ENCODE measurements around the gene B9D1. TPM values are rescaled to one million over a fixed set of nuclear protein-coding genes. Genes with fewer than 3 reads are reported as not detected.

B9D1 gene
- total and polyA plus RNA-seq, 2 of the 13 experiments (the other 11 are each of a cell fraction or from before 2014, with no cell fraction given) = 27.7 to 31.1 TPM

GRCh38 chr17:19302791-19303331 lies 59.7 kb downstream of the B9D1 start (continued):
- TF ChIP-seq MAFK (conservative IDR thresholded peaks at IDR 0.05 in 1 of 2, IDR thresholded peaks at IDR 0.05 in 1 of 2; ENCODE audit: low read length in 2 of 2) = no peak
- no peak for TF ChIP-seq ZNF460 (CRISPR knock-in tag; IDR thresholded peaks at IDR 0.05; ENCODE audit: borderline replicate concordance)
- no peak for TF ChIP-seq ELK4 (CRISPR knock-in tag; IDR thresholded peaks at IDR 0.05; ENCODE audit: borderline replicate concordance)
- TF ChIP-seq CCDC6 (CRISPR knock-in tag; IDR thresholded peaks at IDR 0.05) = no peak
- TF ChIP-seq ZZZ3 (CRISPR knock-in tag; IDR thresholded peaks at IDR 0.05; ENCODE audit: borderline replicate concordance) = no peak

GRCh38 chr17:19301973-19302372 lies 60.5 kb downstream of the B9D1 start:
- no TSS peak for BruUV-seq (replicated peaks)
- Histone ChIP-seq H3K9me3 (ENCODE audit: low read length) (no peaks in the 10 kb centered on the region), H3K27ac (ENCODE audit: extremely low read length, insufficient read depth, low read length) (no peak overlapping the region), H4K20me1 (ENCODE audit: insufficient read depth, low read length) (0 out of 2 replicates have a peak, but pooled peaks cover 2% of the 10 kb centered on the region), H3K79me2 (ENCODE audit: insufficient read depth, low read length) (no peaks in the 10 kb centered on the region), H3K9ac (ENCODE audit: insufficient read depth, low read depth, low read length) (no peak overlapping the region), H3K4me3 (replicated peaks in 1 of 3; ENCODE audit: insufficient read depth in 1 of 3, low read depth in 2 of 3, low read length in 3 of 3) (no peak overlapping the region), H2AFZ (ENCODE audit: low read length) (no peak overlapping the region), H3K4me1 (ENCODE audit: insufficient read depth, low read length) (peaks cover 34% of the 10 kb centered on the region), H3K36me3 (replicated peaks in 1 of 2; ENCODE audit: control insufficient read depth in 1 of 2, insufficient read depth in 2 of 2, low read length in 2 of 2) (no peaks in the 10 kb centered on the region), H3K27me3 (ENCODE audit: control insufficient read depth in 1 of 2, insufficient read depth in 2 of 2, low read length in 2 of 2) (no peaks in the 10 kb centered on the region), H3K4me2 (ENCODE audit: low read depth, low read length) (no peak overlapping the region)
- ATAC-seq (no peak), DNase-seq (ENCODE audit: low spot score) (no peak), FAIRE-seq (no peak)
- intact Hi-C loops (cut with micrococcal nuclease; ENCODE audit: unreplicated experiment) = no loop called here
- CTCF ChIA-PET (ENCODE audit: low intra/inter-chr PET ratio, low total read pairs) = no interaction called here
- 96% methylated on average over 6 of the region's 9 CpGs for WGBS (ENCODE audit: low lambda C conversion rate)
- POLR2A ChIA-PET = no interaction called here
- in situ Hi-C loops (cut with HindIII; ENCODE audit: extremely low pct_ligation_motif_present, low pct_unique_long_range_greater_than_20kb) = no loop called here
- TF ChIP-seq ONECUT2 (CRISPR knock-in tag; IDR thresholded peaks at IDR 0.05) = no peak
- TF ChIP-seq BORCS8-MEF2B (CRISPR knock-in tag; IDR thresholded peaks at IDR 0.05) = no peak
- TF ChIP-seq ZNF292 (CRISPR knock-in tag; IDR thresholded peaks at IDR 0.05; ENCODE audit: borderline replicate concordance, low read depth) = no peak
- no peak for TF ChIP-seq ZNF687 (CRISPR knock-in tag; IDR thresholded peaks at IDR 0.05)
- TF ChIP-seq ZSCAN31 (CRISPR knock-in tag; IDR thresholded peaks at IDR 0.05; ENCODE audit: low read depth) = no peak
- TF ChIP-seq ISL2 (CRISPR knock-in tag; IDR thresholded peaks at IDR 0.05) = no peak
- TF ChIP-seq PREB (CRISPR knock-in tag; IDR thresholded peaks at IDR 0.05) = no peak
